A673 (cell line): ENCODE data around the gene TNP2. TPM values are rescaled to one million over a fixed set of nuclear protein-coding genes. Genes with fewer than 3 reads are reported as not detected.

Experiments used
- BruUV-seq: library from RNA; stranded (reverse); fragments of 400-500 nt; replicated peaks from 2 replicates; lab custom pipeline; 2021; lab: Mats Ljungman, UMichigan
- CTCF ChIA-PET: fragments of 300-600 bp; sonication (Branson Sonifier 250); formaldehyde crosslinking; loops from one replicate; lab custom pipeline; 2022; ENCODE audit warnings: antibody characterized with exemption; lab: Charles Lee
- POLR2A ChIA-PET: fragments of 300-600 bp; sonication (Branson Sonifier 250); formaldehyde crosslinking; loops from one replicate; lab custom pipeline; 2022; ENCODE audit warnings: antibody characterized with exemption; ENCODE audit not compliant: low non-redundant PET; lab: Charles Lee
- DNase-seq: peaks from one replicate; pipeline ENCODE4 v3.0.0-alpha.2; 2015; ENCODE audit warnings: low spot score
- H3K27ac ChIP-seq: fragments of 200-600 bp; sonication (generic); 2 replicates; pipeline ENCODE4 v1.5.1; 2016; ENCODE audit warnings: mixed run types, low read depth, mild to moderate bottlenecking, mixed read lengths, antibody characterized with exemption, low read length; ENCODE audit not compliant: poor library complexity, severe bottlenecking
- H3K27me3 ChIP-seq: fragments of 200-600 bp; sonication (generic); replicated peaks from 2 replicates; pipeline ENCODE4 v1.6.1; 2017; ENCODE audit warnings: mixed run types, low read depth, mild to moderate bottlenecking, mixed read lengths, antibody characterized with exemption, low read length; ENCODE audit not compliant: insufficient read depth, poor library complexity
- H3K36me3 ChIP-seq: fragments of 200-600 bp; sonication (generic); 2 replicates; pipeline ENCODE4 v1.6.1; 2016; ENCODE audit warnings: mixed run types, mild to moderate bottlenecking, mixed read lengths, antibody characterized with exemption, low read length; ENCODE audit not compliant: insufficient read depth, poor library complexity, severe bottlenecking
- H3K4me1 ChIP-seq: fragments of 200-600 bp; sonication (generic); 2 replicates; pipeline ENCODE4 v1.6.1; 2017; ENCODE audit warnings: mixed run types, mild to moderate bottlenecking, mixed read lengths, antibody characterized with exemption, low read length; ENCODE audit not compliant: insufficient read depth, poor library complexity, severe bottlenecking
- H3K4me3 ChIP-seq: fragments of 200-600 bp; sonication (generic); 2 replicates; pipeline ENCODE4 v1.5.1; 2016; ENCODE audit warnings: low read depth, mixed run types, mild to moderate bottlenecking, mixed read lengths, low read length; ENCODE audit not compliant: poor library complexity, severe bottlenecking
- H3K9me3 ChIP-seq: fragments of 200-600 bp; sonication (generic); 2 replicates; pipeline ENCODE4 v1.6.1; 2016; ENCODE audit warnings: mixed run types, low read depth, mild to moderate bottlenecking, mixed read lengths, antibody characterized with exemption, low read length; ENCODE audit not compliant: poor library complexity, severe bottlenecking
- CTCF ChIP-seq: fragments of 300-800, 200-600 bp; sonication (generic); conservative IDR thresholded peaks from 2 replicates; pipeline ENCODE4 v1.5.1; 2017; ENCODE audit warnings: low read depth, mild to moderate bottlenecking, antibody characterized with exemption, low read length, moderate library complexity, mixed read lengths
- EZH2 ChIP-seq: fragments of 200-600 bp; sonication (generic); IDR thresholded peaks from 2 replicates; pipeline ENCODE4 v1.6.1; 2017; ENCODE audit warnings: borderline replicate concordance, low read depth, mild to moderate bottlenecking, mixed read lengths, antibody characterized with exemption, low read length; ENCODE audit not compliant: poor library complexity, severe bottlenecking
- intact Hi-C: fragments of 100-400 bp; cut with micrococcal nuclease; formaldehyde crosslinking; loops from one replicate; pipeline ENCODE4 v1.10.0; 2022; ENCODE audit not compliant: unreplicated experiment
- total RNA-seq: library from RNA; stranded (reverse); gene quantifications from 2 replicates; pipeline ENCODE4 v1.2.3, GENCODE V29; 2021

The TNP2 gene
- total RNA-seq, 1 experiment from 2014 or later: not detected

GRCh38 chr16:11231367-11231970, 37.7 kb downstream of the TNP2 start:
- no peak for TF ChIP-seq EZH2
- no peak for TF ChIP-seq CTCF
- no peaks in the 10 kb centered on the region for H3K36me3 ChIP-seq
- H3K9me3 ChIP-seq: no peaks in the 10 kb centered on the region
- DNase-seq: no peak
- no peak overlapping the region for H3K4me3 ChIP-seq
- no peaks in the 10 kb centered on the region for H3K4me1 ChIP-seq
- H3K27ac ChIP-seq: no peak overlapping the region
- ChIA-PET CTCF (no interaction called here), POLR2A (no interaction called here)
- no TSS peak for BruUV-seq
- H3K27me3 ChIP-seq: no peaks in the 10 kb centered on the region
- intact Hi-C loops: no loop called here

GRCh38 chr16:11229906-11230305, 39.2 kb downstream of the TNP2 start:
- no peaks in the 10 kb centered on the region for H3K36me3 ChIP-seq
- H3K27me3 ChIP-seq: no peaks in the 10 kb centered on the region
- BruUV-seq: no TSS peak
- ChIA-PET POLR2A (no interaction called here), CTCF (no interaction called here)
- no peak overlapping the region for H3K27ac ChIP-seq
- no peak for TF ChIP-seq CTCF
- TF ChIP-seq EZH2: no peak
- no peak overlapping the region for H3K4me3 ChIP-seq
- intact Hi-C loops: no loop called here
- DNase-seq: no peak
- no peaks in the 10 kb centered on the region for H3K4me1 ChIP-seq
- no peaks in the 10 kb centered on the region for H3K9me3 ChIP-seq

- intact Hi-C loops: no loop called here
- Histone ChIP-seq H3K4me1 (no peaks in the 10 kb centered on the region), H3K36me3 (no peaks in the 10 kb centered on the region), H3K9me3 (no peaks in the 10 kb centered on the region), H3K27ac (no peak overlapping the region), H3K27me3 (no peaks in the 10 kb centered on the region), H3K4me3 (no peak overlapping the region)
- DNase-seq: no peak
- no TSS peak for BruUV-seq
- TF ChIP-seq EZH2 (no peak), CTCF (no peak)
- ChIA-PET POLR2A (no interaction called here), CTCF (no interaction called here)
Observed at GRCh38 chr16:11229432-11229831, 39.7 kb downstream of the TNP2 start.
